ENCODE measurements around the gene IL6ST. TPM values are rescaled to one million over a fixed set of nuclear protein-coding genes. Genes with fewer than 3 reads are reported as not detected.
A peak's percentile ranks its signal among the peaks of the same experiment; 100 is the strongest.
"Not testable (repeated sequence)": the region's sequence is repeated elsewhere in the genome, so short reads cannot be mapped to it uniquely, and the experiment has no call there.

IL6ST gene
- total and polyA plus RNA-seq, 10 donors = 20.4 to 504 (median 266) TPM

DNA sequence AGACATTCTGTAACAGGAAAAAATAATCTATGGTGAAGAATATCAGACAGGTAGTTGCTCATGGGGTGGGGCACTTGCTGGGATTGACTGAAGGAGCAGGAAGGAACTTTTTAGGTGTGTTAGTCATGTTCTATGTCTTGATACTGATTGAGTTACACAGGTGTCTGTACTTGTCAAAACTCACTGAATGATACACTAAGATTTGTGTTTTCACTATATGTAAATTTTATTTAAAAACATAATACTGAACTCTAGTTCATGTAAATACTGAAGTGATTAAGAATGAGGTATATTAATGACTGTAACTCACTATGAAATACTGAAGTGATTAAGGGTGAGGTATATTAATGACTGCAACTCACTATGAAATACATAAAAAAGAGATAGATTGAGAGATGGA is 28.5 kb downstream of the IL6ST start:
- TF ChIP-seq, protein P1, sequence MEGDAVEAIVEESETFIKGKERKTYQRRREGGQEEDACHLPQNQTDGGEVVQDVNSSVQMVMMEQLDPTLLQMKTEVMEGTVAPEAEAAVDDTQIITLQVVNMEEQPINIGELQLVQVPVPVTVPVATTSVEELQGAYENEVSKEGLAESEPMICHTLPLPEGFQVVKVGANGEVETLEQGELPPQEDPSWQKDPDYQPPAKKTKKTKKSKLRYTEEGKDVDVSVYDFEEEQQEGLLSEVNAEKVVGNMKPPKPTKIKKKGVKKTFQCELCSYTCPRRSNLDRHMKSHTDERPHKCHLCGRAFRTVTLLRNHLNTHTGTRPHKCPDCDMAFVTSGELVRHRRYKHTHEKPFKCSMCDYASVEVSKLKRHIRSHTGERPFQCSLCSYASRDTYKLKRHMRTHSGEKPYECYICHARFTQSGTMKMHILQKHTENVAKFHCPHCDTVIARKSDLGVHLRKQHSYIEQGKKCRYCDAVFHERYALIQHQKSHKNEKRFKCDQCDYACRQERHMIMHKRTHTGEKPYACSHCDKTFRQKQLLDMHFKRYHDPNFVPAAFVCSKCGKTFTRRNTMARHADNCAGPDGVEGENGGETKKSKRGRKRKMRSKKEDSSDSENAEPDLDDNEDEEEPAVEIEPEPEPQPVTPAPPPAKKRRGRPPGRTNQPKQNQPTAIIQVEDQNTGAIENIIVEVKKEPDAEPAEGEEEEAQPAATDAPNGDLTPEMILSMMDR (IDR thresholded peaks at IDR 0.05 in 8 of 11, conservative IDR thresholded peaks at IDR 0.05 in 3 of 11) = no peak
- no peak for TF ChIP-seq POLR2AphosphoS5 (IDR thresholded peaks at IDR 0.05)
- Histone ChIP-seq H3K27ac (no peak overlapping the region), H3K9me3 (no peaks in the 10 kb centered on the region), H3K27me3 (replicated peaks in 1 of 7) (no peaks in the 10 kb centered on the region), H3K4me1 (peaks cover 0 to 35% (median 8%) of the 10 kb centered on the region in 6 donors), H3K36me3 (peaks cover 0 to 92% (median 39%) of the 10 kb centered on the region in 6 donors), H3K4me3 (no peak overlapping the region)
- intact Hi-C loops (cut with DNase I; ENCODE audit: low total_unique reads) = no loop called here
- DNase-seq = no peak

DNA sequence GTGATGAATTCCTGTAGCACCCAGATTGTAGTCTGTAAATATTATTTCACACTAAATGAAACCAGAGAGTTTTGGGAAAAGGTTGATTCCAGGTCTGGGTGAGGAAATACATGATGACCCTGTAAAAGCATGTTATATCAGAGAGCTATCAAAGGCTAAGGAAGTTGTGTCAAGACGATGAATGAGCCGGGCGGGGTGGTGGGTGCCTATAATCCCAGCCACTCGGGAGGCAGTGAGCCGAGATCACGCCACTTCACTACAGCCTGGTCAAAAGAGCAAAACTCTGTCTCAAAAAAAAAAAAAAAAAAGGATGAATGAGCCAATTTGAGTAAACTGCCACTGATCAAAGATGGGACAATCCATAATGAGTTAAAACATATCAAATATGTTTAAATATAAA is 29.2 kb downstream of the IL6ST start:
- Histone ChIP-seq H3K27me3 (replicated peaks in 1 of 7) (no peaks in the 10 kb centered on the region), H3K27ac (peak overlapping the region in 1 of 8 donors; percentile 16), H3K4me1 (peaks cover 0 to 28% (median 7%) of the 10 kb centered on the region in 6 donors), H3K4me3 (no peak overlapping the region), H3K9me3 (no peaks in the 10 kb centered on the region), H3K36me3 (peaks cover 0 to 92% (median 46%) of the 10 kb centered on the region in 6 donors)
- no peak for TF ChIP-seq POLR2A (IDR thresholded peaks at IDR 0.05)
- no peak for TF ChIP-seq POLR2AphosphoS5 (IDR thresholded peaks at IDR 0.05)
- TF ChIP-seq, protein P1 (IDR thresholded peaks at IDR 0.05 in 8 of 11, conservative IDR thresholded peaks at IDR 0.05 in 3 of 11) = no peak
- no peak for DNase-seq
- WGBS, 5 donors = 60 to 80% (median 77%) methylated on average over 6 of the region's 6 CpGs
- intact Hi-C loops (cut with DNase I; ENCODE audit: low total_unique reads) = no loop called here

DNA sequence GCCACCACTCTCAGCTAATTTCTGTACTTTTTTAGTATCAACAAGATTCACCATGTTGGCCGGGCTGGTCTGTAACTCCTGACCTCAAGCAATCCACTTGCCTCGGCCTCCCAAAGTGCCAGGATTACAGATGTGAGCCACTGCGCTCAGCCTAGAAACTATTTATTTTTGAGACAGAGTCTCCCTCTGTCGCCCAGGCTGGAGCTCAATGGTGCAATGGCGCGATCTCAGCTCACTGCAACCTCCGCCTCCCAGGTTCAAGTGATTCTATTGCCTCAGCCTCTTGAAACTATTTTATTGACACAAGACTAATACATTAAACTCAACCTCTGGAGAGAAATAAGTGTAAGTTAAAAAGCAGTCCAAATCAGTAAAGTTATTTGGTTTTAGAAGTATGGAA is 34.0 kb downstream of the IL6ST start:
- WGBS, 5 donors = 97 to 99% (median 97%) methylated on average over 7 of the region's 7 CpGs
- no peak overlapping the region for H3K27ac ChIP-seq
- no peak overlapping the region for H3K4me3 ChIP-seq
- DNase-seq = no peak
- peaks cover 0 to 5% (median 1%) of the 10 kb centered on the region in 6 donors for H3K4me1 ChIP-seq
- TF ChIP-seq, protein P1 (IDR thresholded peaks at IDR 0.05 in 8 of 11, conservative IDR thresholded peaks at IDR 0.05 in 3 of 11) = no peak
- TF ChIP-seq POLR2AphosphoS5 (IDR thresholded peaks at IDR 0.05) (no peak), POLR2A (IDR thresholded peaks at IDR 0.05) (no peak)
- H3K9me3 ChIP-seq = no peaks in the 10 kb centered on the region
- intact Hi-C loops (cut with DNase I; ENCODE audit: low total_unique reads) = no loop called here
- H3K36me3 ChIP-seq = peaks cover 0 to 94% (median 54%) of the 10 kb centered on the region in 6 donors
- no peaks in the 10 kb centered on the region for H3K27me3 ChIP-seq (replicated peaks in 1 of 7)

DNA sequence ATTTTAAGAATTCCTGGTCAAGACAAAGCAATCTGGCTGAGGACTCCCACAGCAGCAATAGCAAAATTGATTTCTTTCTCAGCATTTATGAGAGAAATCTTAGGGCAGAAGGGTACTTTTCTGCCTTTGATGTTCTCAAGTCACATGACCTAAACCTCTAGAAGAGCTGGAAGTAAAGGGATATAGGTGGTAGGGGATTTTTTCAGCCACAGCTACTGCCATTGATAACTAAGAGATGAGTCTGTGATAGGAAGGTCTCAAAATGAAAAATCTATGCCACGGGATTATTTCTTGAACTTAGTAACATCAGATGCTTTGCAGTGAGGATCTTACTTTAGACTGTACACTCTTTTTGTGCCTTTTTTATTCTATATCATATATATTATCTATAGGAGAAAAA is 35.6 kb downstream of the IL6ST start:
- no peak for TF ChIP-seq POLR2A (IDR thresholded peaks at IDR 0.05)
- no peak for TF ChIP-seq POLR2AphosphoS5 (IDR thresholded peaks at IDR 0.05)
- TF ChIP-seq, protein P1 (IDR thresholded peaks at IDR 0.05 in 8 of 11, conservative IDR thresholded peaks at IDR 0.05 in 3 of 11) = no peak
- H3K27me3 ChIP-seq (replicated peaks in 1 of 7) = no peaks in the 10 kb centered on the region
- no peaks in the 10 kb centered on the region for H3K4me1 ChIP-seq
- intact Hi-C loops (cut with DNase I; ENCODE audit: low total_unique reads) = no loop called here
- no peaks in the 10 kb centered on the region for H3K9me3 ChIP-seq
- DNase-seq = no peak
- no peak overlapping the region for H3K27ac ChIP-seq
- H3K4me3 ChIP-seq = no peak overlapping the region
- peaks cover 0 to 98% (median 70%) of the 10 kb centered on the region in 6 donors for H3K36me3 ChIP-seq
- 79 to 89% (median 83%) methylated on average over 1 of the region's 1 CpG for WGBS, 5 donors

DNA sequence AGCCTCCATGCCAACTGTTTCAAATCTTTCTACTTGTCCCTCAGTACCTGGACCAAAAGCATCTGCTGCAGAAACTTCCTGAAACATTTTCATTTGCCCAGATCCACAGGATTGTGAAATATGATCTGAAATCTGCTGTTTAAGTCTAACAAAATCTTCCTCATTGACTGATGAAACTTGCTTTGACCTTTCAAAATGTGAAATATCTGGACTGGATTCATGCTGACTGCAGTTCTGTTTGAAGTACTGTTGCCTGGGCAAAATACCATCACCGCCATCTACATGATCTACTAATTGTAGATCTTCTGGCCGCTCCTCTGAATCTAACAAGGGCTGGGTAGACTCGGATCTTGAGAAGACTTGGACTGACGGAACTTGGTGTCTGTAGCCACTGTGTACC is 53.6 kb downstream of the IL6ST start:
- intact Hi-C loops (cut with DNase I; ENCODE audit: low total_unique reads); H3K4me1 ChIP-seq; DNase-seq; H3K27ac ChIP-seq; H3K9me3 ChIP-seq; H3K4me3 ChIP-seq; H3K27me3 ChIP-seq (replicated peaks in 1 of 7): not testable (repeated sequence)
- H3K36me3 ChIP-seq = peaks cover 0 to 92% (median 33%) of the 10 kb centered on the region in 6 donors
- 92 to 96% (median 93%) methylated on average over 4 of the region's 4 CpGs for WGBS, 5 donors

DNA sequence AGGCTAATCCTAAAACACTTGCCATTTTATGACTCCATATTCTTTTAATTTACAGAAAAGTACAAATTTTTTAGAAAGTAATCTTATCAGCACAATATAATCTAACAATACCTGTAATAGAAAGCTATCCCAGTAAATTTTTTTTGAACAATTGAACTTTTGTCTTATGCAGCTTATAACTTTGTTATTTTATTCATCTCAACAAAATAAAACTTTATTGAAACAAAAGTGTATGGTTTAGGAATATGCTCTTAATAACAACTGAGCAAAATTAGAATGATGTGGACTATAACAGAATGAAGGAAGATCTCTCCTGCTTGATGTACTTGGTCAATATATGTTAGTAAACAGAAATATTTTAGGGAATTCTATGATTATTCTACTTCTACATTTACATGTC is 57.2 kb downstream of the IL6ST start:
- not testable (repeated sequence) for H3K4me3 ChIP-seq; DNase-seq; H3K9me3 ChIP-seq; H3K27me3 ChIP-seq (replicated peaks in 1 of 7); H3K27ac ChIP-seq; H3K4me1 ChIP-seq
- peaks cover 0 to 69% (median 23%) of the 10 kb centered on the region in 6 donors for H3K36me3 ChIP-seq
- intact Hi-C loops (cut with DNase I; ENCODE audit: low total_unique reads) = loop anchor here (10.0 kb wide), 1 partner anchor 267 kb away; no protein-coding TSS in a partner anchor
